Keratinocyte (primary cell): Measurements from ENCODE around the gene RRP1B. TPM values are rescaled to one million over a fixed set of nuclear protein-coding genes. Genes with fewer than 3 reads are reported as not detected.

Experiments
- DNase-seq: peaks from one replicate; pipeline ENCODE4 v3.0.0-alpha.2; 2011; ENCODE audit warnings: low read depth, missing footprints, low spot score
- FAIRE-seq: peaks from 2 replicates; lab custom pipeline; 2011; peaks lifted over from hg19 to GRCh38; lab: Jason Lieb, UNC
- H2AFZ ChIP-seq: 2 replicates; pipeline ENCODE4 v1.6.0; 2012; ENCODE audit warnings: low read length, control low read depth, inconsistent platforms; ENCODE audit not compliant: control insufficient read depth
- H3K27ac ChIP-seq: 2 replicates; pipeline ENCODE4 v1.5.1; 2011; ENCODE audit warnings: low read length; ENCODE audit not compliant: control insufficient read depth, insufficient read depth
- H3K27me3 ChIP-seq: 3 replicates; pipeline ENCODE4 v1.6.0; 2011; ENCODE audit warnings: low read length; ENCODE audit not compliant: control insufficient read depth, insufficient read depth; ENCODE audit errors: extremely low read depth
- H3K36me3 ChIP-seq, 2 experiments: 2 replicates in 1 of 2; 3 replicates in 1 of 2; pipeline ENCODE4 v1.5.1; 2011; ENCODE audit warnings: low read length in 2 of 2, mild to moderate bottlenecking in 1 of 2; ENCODE audit not compliant: control insufficient read depth in 2 of 2, insufficient read depth in 2 of 2; ENCODE audit errors: extremely low read depth in 1 of 2
- H3K4me1 ChIP-seq: 3 replicates; pipeline ENCODE4 v1.5.1; 2011; ENCODE audit warnings: low read length; ENCODE audit not compliant: control insufficient read depth, insufficient read depth; ENCODE audit errors: extremely low read depth
- H3K4me2 ChIP-seq: 3 replicates; pipeline ENCODE4 v1.6.0; 2011; ENCODE audit warnings: low read depth, low read length; ENCODE audit not compliant: control insufficient read depth, insufficient read depth; ENCODE audit errors: extremely low read depth
- H3K4me3 ChIP-seq, 3 experiments: fragments of 200-600 bp in 1 of 3; sonication (generic) in 1 of 3; 2 replicates in 2 of 3; 3 replicates in 1 of 3; pipeline ENCODE4 v1.5.1; 2011 to 2016; ENCODE audit warnings: low read length in 3 of 3, mild to moderate bottlenecking in 3 of 3, control low read depth in 2 of 3, inconsistent platforms in 1 of 3, low read depth in 1 of 3, mixed read lengths in 1 of 3, mixed run types in 1 of 3, moderate library complexity in 1 of 3; ENCODE audit not compliant: control insufficient read depth in 2 of 3, insufficient read depth in 2 of 3; ENCODE audit errors: extremely low read depth in 1 of 3
- H3K79me2 ChIP-seq: 2 replicates; pipeline ENCODE4 v1.6.0; 2012; ENCODE audit warnings: low read length; ENCODE audit not compliant: control insufficient read depth, insufficient read depth
- H3K9ac ChIP-seq: 3 replicates; pipeline ENCODE4 v1.6.0; 2011; ENCODE audit warnings: low read length; ENCODE audit not compliant: control insufficient read depth, insufficient read depth; ENCODE audit errors: extremely low read depth
- H3K9me1 ChIP-seq: 3 replicates; pipeline ENCODE4 v1.6.0; 2011; ENCODE audit warnings: low read length; ENCODE audit not compliant: control insufficient read depth, insufficient read depth; ENCODE audit errors: extremely low read depth
- H3K9me3 ChIP-seq: 2 replicates; pipeline ENCODE4 v1.5.1; 2012; ENCODE audit warnings: low read depth, low read length; ENCODE audit not compliant: control insufficient read depth
- H4K20me1 ChIP-seq: 3 replicates; pipeline ENCODE4 v1.6.0; 2011; ENCODE audit warnings: low read length; ENCODE audit not compliant: control insufficient read depth, insufficient read depth; ENCODE audit errors: extremely low read depth
- EZH2 ChIP-seq: IDR thresholded peaks from one replicate; pipeline ENCODE4 v1.6.1; 2012; ENCODE audit warnings: inconsistent platforms, mild to moderate bottlenecking, low read length, moderate library complexity
- dilution Hi-C: fragments of 300-500 bp; cut with MboI; formaldehyde crosslinking; loops from one replicate; pipeline ENCODE4 v1.7.0; 2020; ENCODE audit warnings: low sequenced_read_pairs; ENCODE audit not compliant: extremely low pct_ligation_motif_present
- polyA plus RNA-seq, 5 experiments: library from polyadenylated mRNA; depleted of rRNA in 3 of 5; stranded (reverse) in 3 of 5; stranded (forward) in 1 of 5; unstranded in 1 of 5; fragments of >200 nt; gene quantifications; 1 replicate in 1 of 5; 2 replicates in 3 of 5; 3 replicates in 1 of 5; pipeline versions ENCODE4 v1.2.1 to v1.2.3, GENCODE V29; 2011 to 2012; ENCODE audit warnings: missing spikeins in 2 of 5, low read depth in 1 of 5, low replicate concordance in 1 of 5
- TF ChIP-seq, protein P1 (sequence below), 3 experiments: IDR thresholded peaks in 1 of 3; conservative IDR thresholded peaks in 1 of 3; optimal IDR thresholded peaks in 1 of 3; 2 replicates in 2 of 3; 3 replicates in 1 of 3; pipeline versions ENCODE3 to v1.5.1; 2011; ENCODE audit warnings: low read length in 3 of 3, mild to moderate bottlenecking in 3 of 3, moderate library complexity in 2 of 3, control low read depth in 1 of 3, inconsistent platforms in 1 of 3; ENCODE audit not compliant: insufficient read depth in 2 of 3; ENCODE audit errors: extremely low read depth in 1 of 3

RRP1B gene
- polyA plus RNA-seq, 1 donor (not counting 4 experiments of a cell fraction or from before 2014, with no cell fraction given): 19.8 TPM

DNA sequence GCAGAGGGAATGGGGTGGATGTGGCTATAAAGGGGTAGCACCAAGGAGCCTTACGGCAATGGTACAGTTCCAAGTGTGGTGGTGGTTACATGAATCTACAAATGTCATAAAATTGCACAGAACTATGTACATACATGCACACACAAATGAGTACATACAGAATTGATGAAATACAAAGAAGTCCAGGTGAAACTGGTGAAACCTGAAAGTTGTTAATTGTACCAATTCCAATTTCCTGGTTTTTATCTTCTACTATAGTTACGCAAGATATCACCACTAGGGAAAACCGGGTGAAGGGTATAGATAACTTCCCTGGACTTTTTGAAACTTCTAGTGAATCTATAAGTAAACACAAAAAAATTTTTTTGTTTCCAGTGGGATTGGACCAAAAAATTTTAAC, 19.0 kb upstream of the RRP1B start:
- no peaks in the 10 kb centered on the region for H3K9me3 ChIP-seq
- H3K27me3 ChIP-seq: no peaks in the 10 kb centered on the region
- no peak overlapping the region for H3K4me3 ChIP-seq
- no peaks in the 10 kb centered on the region for H4K20me1 ChIP-seq
- peak; percentile 34 for FAIRE-seq
- peak overlapping the region; percentile 62 for H3K27ac ChIP-seq
- peak overlapping the region; percentile 2 for H2AFZ ChIP-seq
- DNase-seq: no peak
- TF ChIP-seq, protein P1, sequence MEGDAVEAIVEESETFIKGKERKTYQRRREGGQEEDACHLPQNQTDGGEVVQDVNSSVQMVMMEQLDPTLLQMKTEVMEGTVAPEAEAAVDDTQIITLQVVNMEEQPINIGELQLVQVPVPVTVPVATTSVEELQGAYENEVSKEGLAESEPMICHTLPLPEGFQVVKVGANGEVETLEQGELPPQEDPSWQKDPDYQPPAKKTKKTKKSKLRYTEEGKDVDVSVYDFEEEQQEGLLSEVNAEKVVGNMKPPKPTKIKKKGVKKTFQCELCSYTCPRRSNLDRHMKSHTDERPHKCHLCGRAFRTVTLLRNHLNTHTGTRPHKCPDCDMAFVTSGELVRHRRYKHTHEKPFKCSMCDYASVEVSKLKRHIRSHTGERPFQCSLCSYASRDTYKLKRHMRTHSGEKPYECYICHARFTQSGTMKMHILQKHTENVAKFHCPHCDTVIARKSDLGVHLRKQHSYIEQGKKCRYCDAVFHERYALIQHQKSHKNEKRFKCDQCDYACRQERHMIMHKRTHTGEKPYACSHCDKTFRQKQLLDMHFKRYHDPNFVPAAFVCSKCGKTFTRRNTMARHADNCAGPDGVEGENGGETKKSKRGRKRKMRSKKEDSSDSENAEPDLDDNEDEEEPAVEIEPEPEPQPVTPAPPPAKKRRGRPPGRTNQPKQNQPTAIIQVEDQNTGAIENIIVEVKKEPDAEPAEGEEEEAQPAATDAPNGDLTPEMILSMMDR (optimal IDR thresholded peaks at IDR 0.05 in 1 of 3, IDR thresholded peaks at IDR 0.05 in 1 of 3, conservative IDR thresholded peaks at IDR 0.05 in 1 of 3; ENCODE audit: extremely low read depth in 1 of 3, insufficient read depth in 2 of 3, low read length in 3 of 3): no peak
- no peak for TF ChIP-seq EZH2
- H3K9me1 ChIP-seq: no peaks in the 10 kb centered on the region
- H3K4me1 ChIP-seq: peaks cover 26% of the 10 kb centered on the region
- H3K4me2 ChIP-seq: peak overlapping the region; percentile 7
- dilution Hi-C loops: no loop called here
- H3K36me3 ChIP-seq: no peaks in the 10 kb centered on the region
- no peaks in the 10 kb centered on the region for H3K79me2 ChIP-seq
- H3K9ac ChIP-seq: no peak overlapping the region

DNA sequence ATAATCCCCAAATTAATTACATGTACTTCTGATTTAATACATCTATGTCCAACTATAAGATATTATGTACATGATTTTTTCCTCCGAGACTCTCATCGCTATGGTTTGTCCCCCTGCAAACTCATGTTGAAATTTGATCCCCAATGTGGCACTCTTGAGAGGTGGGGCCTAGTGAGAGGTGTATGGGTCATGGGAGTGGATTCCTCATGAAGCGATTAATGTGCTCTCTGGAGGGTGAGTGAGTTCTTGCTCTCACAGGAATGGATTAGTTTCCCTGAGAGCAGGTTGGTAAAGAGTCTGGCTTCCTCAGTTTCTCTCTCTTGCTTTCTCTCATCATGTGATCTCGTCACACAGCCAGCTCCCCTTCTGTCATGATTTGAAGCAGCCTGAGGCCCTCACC, 16.2 kb upstream of the RRP1B start:
- Histone ChIP-seq H3K4me2 (no peak overlapping the region), H3K9me1 (no peaks in the 10 kb centered on the region), H3K9me3 (no peaks in the 10 kb centered on the region), H3K4me1 (peaks cover 37% of the 10 kb centered on the region), H3K9ac (no peak overlapping the region), H3K4me3 (no peak overlapping the region), H4K20me1 (no peaks in the 10 kb centered on the region), H3K27ac (no peak overlapping the region), H2AFZ (no peak overlapping the region), H3K79me2 (no peaks in the 10 kb centered on the region), H3K36me3 (no peaks in the 10 kb centered on the region), H3K27me3 (no peaks in the 10 kb centered on the region)
- no peak for FAIRE-seq
- DNase-seq: no peak
- TF ChIP-seq, protein P1 (optimal IDR thresholded peaks at IDR 0.05 in 1 of 3, IDR thresholded peaks at IDR 0.05 in 1 of 3, conservative IDR thresholded peaks at IDR 0.05 in 1 of 3; ENCODE audit: extremely low read depth in 1 of 3, insufficient read depth in 2 of 3, low read length in 3 of 3): no peak
- no peak for TF ChIP-seq EZH2
- dilution Hi-C loops: no loop called here
